HEK293 (cell line): ENCODE results near the gene RPL12.

Source experiments
- CTCF ChIA-PET: fragments of 350-600 bp; formaldehyde crosslinking; extraction: SDS; loops from one replicate; lab custom pipeline; 2021; ENCODE audit warnings: antibody characterized with exemption; lab: Yijun Ruan, JAX
- POLR2A ChIA-PET: fragments of 300-600 bp; formaldehyde crosslinking; extraction: SDS; loops from one replicate; lab custom pipeline; 2020; ENCODE audit warnings: antibody characterized with exemption, inconsistent platforms; lab: Yijun Ruan, JAX
- H3K27ac ChIP-seq: fragments of 200-500 bp; sonication (Bioruptor generic); 2 replicates; pipeline ENCODE4 v1.5.1; 2014; ENCODE audit warnings: low read depth, low read length, control low read depth, inconsistent platforms; ENCODE audit errors: extremely low read depth
- H3K36me3 ChIP-seq, 2 experiments: fragments of 200-500 bp in 1 of 2; sonication (Bioruptor generic) in 1 of 2; 1 replicate in 1 of 2; 2 replicates in 1 of 2; pipeline ENCODE4 v1.5.1; 2014 to 2017; ENCODE audit warnings: inconsistent platforms in 2 of 2, low read length in 2 of 2; ENCODE audit not compliant: control insufficient read depth in 2 of 2, insufficient read depth in 1 of 2
- H3K4me1 ChIP-seq: fragments of 200-500 bp; sonication (Bioruptor generic); 2 replicates; pipeline ENCODE4 v1.5.1; 2014; ENCODE audit warnings: mild to moderate bottlenecking, low read length, inconsistent platforms; ENCODE audit not compliant: control insufficient read depth, insufficient read depth
- H3K4me3 ChIP-seq: 2 replicates; pipeline ENCODE4 v1.5.1; 2011; ENCODE audit warnings: low read depth, mild to moderate bottlenecking, control low read depth, low read length, moderate library complexity
- H3K9me3 ChIP-seq: fragments of 200-500 bp; sonication (Bioruptor generic); 2 replicates; pipeline ENCODE4 v1.5.1; 2014; ENCODE audit warnings: low read depth, low read length, inconsistent platforms; ENCODE audit not compliant: control insufficient read depth, insufficient read depth
- BCL11A ChIP-seq: fragments of 450-650 bp; formaldehyde crosslinking; IDR thresholded peaks from 2 replicates; pipeline ENCODE4 v1.5.1; 2016; ENCODE audit warnings: low read depth, missing biosample characterization, missing genetic modification characterization
- HOXA7 ChIP-seq: sonication (generic); formaldehyde crosslinking; IDR thresholded peaks from 2 replicates; pipeline ENCODE4 v1.8.1; 2022; ENCODE audit warnings: missing genetic modification reagents, borderline replicate concordance
- PBX3 ChIP-seq: sonication (generic); formaldehyde crosslinking; IDR thresholded peaks from 2 replicates; pipeline ENCODE4 v1.8.1; 2022; ENCODE audit warnings: mild to moderate bottlenecking, moderate library complexity, missing genetic modification reagents
- SALL2 ChIP-seq: fragments of 450-650 bp; formaldehyde crosslinking; IDR thresholded peaks from 2 replicates; pipeline ENCODE4 v1.5.0; 2017; ENCODE audit warnings: missing biosample characterization, mild to moderate bottlenecking, missing genetic modification characterization, borderline replicate concordance
- TRIM28 ChIP-seq: IDR thresholded peaks from 2 replicates; pipeline ENCODE4 v1.6.1; 2011; ENCODE audit warnings: low read length, control low read depth, borderline replicate concordance
- YY1 ChIP-seq: fragments of 450-650 bp; formaldehyde crosslinking; IDR thresholded peaks from 2 replicates; pipeline ENCODE4 v1.5.1; 2018; ENCODE audit warnings: missing biosample characterization, missing genetic modification characterization
- ZIC2 ChIP-seq: fragments of 450-650 bp; formaldehyde crosslinking; IDR thresholded peaks from 2 replicates; pipeline ENCODE4 v1.5.1; 2016; ENCODE audit warnings: missing biosample characterization, missing genetic modification characterization
- ZNF140 ChIP-seq: fragments of 450-650 bp; formaldehyde crosslinking; IDR thresholded peaks from 2 replicates; pipeline ENCODE4 v1.5.1; 2016; ENCODE audit warnings: missing biosample characterization, missing genetic modification characterization
- ZNF214 ChIP-seq: fragments of 450-650 bp; formaldehyde crosslinking; IDR thresholded peaks from 2 replicates; pipeline ENCODE4 v1.5.1; 2017; ENCODE audit warnings: missing biosample characterization, mild to moderate bottlenecking, missing genetic modification characterization, borderline replicate concordance
- ZNF280D ChIP-seq: fragments of 450-650 bp; formaldehyde crosslinking; IDR thresholded peaks from 2 replicates; pipeline ENCODE4 v1.5.1; 2016; ENCODE audit warnings: missing biosample characterization, missing genetic modification characterization
- ZNF311 ChIP-seq: fragments of 450-650 bp; formaldehyde crosslinking; IDR thresholded peaks from 2 replicates; pipeline ENCODE4 v1.5.1; 2017; ENCODE audit warnings: missing biosample characterization, missing genetic modification characterization, borderline replicate concordance
- ZNF518A ChIP-seq: fragments of 450-650 bp; formaldehyde crosslinking; conservative IDR thresholded peaks from 2 replicates; pipeline ENCODE4 v1.5.1; 2016; ENCODE audit warnings: low read depth, missing biosample characterization, missing genetic modification characterization
- ZNF639 ChIP-seq: fragments of 450-650 bp; formaldehyde crosslinking; IDR thresholded peaks from 2 replicates; pipeline ENCODE4 v1.5.1; 2016; ENCODE audit warnings: missing biosample characterization, missing genetic modification characterization
- ZNF704 ChIP-seq: fragments of 450-650 bp; formaldehyde crosslinking; IDR thresholded peaks from 2 replicates; pipeline ENCODE4 v1.5.1; 2016; ENCODE audit warnings: missing biosample characterization, missing genetic modification characterization
- ZNF768 ChIP-seq: fragments of 450-650 bp; formaldehyde crosslinking; IDR thresholded peaks from 2 replicates; pipeline ENCODE4 v1.5.1; 2018; ENCODE audit warnings: missing biosample characterization, mild to moderate bottlenecking, missing genetic modification characterization

RPL12 gene

GRCh38 chr9:127450830-127451607, at the start of gene RPL12, which contains the start of gene LRSAM1 (continued):
- peak; percentile 95 for TF ChIP-seq PBX3 (CRISPR knock-in tag)

- ChIA-PET POLR2A (interaction anchor here (0.6 kb wide), 1 partner anchor 368 kb away, joined by 3 read pairs; no protein-coding TSS in a partner anchor), CTCF (interaction anchor here (0.6 to 1.1 kb wide), 3 partner anchors 16 to 136 kb away, joined by 3 read pairs; no protein-coding TSS in a partner anchor)
- no peak overlapping the region for H3K4me3 ChIP-seq
- no peaks in the 10 kb centered on the region for H3K9me3 ChIP-seq
- TF ChIP-seq ZNF280D (tag by site-specific recombination) (no peak), ZIC2 (tag by site-specific recombination) (0 out of 2 replicates have a peak, but pooled peaks have one; percentile 14)
- no peak overlapping the region for H3K27ac ChIP-seq
- no peaks in the 10 kb centered on the region for H3K4me1 ChIP-seq
- peaks cover 0 to 37% of the 10 kb centered on the region in 2 experiments; a peak in 1 of 3 replicates for H3K36me3 ChIP-seq
These were observed 49.7 kb upstream of the RPL12 start for GRCh38 chr9:127500862-127501261.

- ChIA-PET CTCF (interaction anchor here (0.6 to 1.1 kb wide), 3 partner anchors 85 to 136 kb away, joined by 3 read pairs; no protein-coding TSS in a partner anchor), POLR2A (no interaction called here)
- Histone ChIP-seq H3K36me3 (peaks cover 0 to 40% of the 10 kb centered on the region in 2 experiments; a peak in 1 of 3 replicates), H3K4me1 (no peaks in the 10 kb centered on the region), H3K27ac (no peak overlapping the region), H3K4me3 (no peak overlapping the region), H3K9me3 (no peaks in the 10 kb centered on the region)
- no peak for TF ChIP-seq ZNF214 (tag by site-specific recombination)
- TF ChIP-seq ZNF639 (tag by site-specific recombination) = no peak
- TF ChIP-seq HOXA7 = no peak
- TF ChIP-seq ZNF704 (tag by site-specific recombination) = no peak
- TF ChIP-seq TRIM28 = no peak
These were observed 49.2 kb upstream of the RPL12 start for GRCh38 chr9:127500399-127500798.

GRCh38 chr9:127498298-127498697, 47.1 kb upstream of the RPL12 start:
- no peak overlapping the region for H3K4me3 ChIP-seq
- H3K27ac ChIP-seq = no peak overlapping the region
- no peaks in the 10 kb centered on the region for H3K9me3 ChIP-seq
- H3K4me1 ChIP-seq = no peaks in the 10 kb centered on the region
- ChIA-PET CTCF (interaction anchor here (0.6 to 0.7 kb wide), 2 partner anchors 87 to 112 kb away, joined by 3 to 4 read pairs; no protein-coding TSS in a partner anchor), POLR2A (no interaction called here)
- peaks cover 0 to 42% of the 10 kb centered on the region in 2 experiments; a peak in 1 of 3 replicates for H3K36me3 ChIP-seq
- TF ChIP-seq ZNF140 (no peak), YY1 (no peak), BCL11A (tag by site-specific recombination) (no peak), ZNF311 (tag by site-specific recombination) (no peak), SALL2 (tag by site-specific recombination) (no peak), ZNF768 (tag by site-specific recombination) (no peak), ZNF214 (tag by site-specific recombination) (no peak), ZNF518A (tag by site-specific recombination) (no peak)
